Neuron (in vitro differentiated cells): ENCODE results near the gene COBL.

Experiments
- H2AFZ ChIP-seq: one replicate; pipeline ENCODE4 v1.6.1; 2013; ENCODE audit warnings: low read depth, mild to moderate bottlenecking, inconsistent platforms, low read length, moderate library complexity
- H3K27me3 ChIP-seq: one replicate; pipeline ENCODE4 v1.6.1; 2013; ENCODE audit warnings: low read length; ENCODE audit not compliant: insufficient read depth
- H3K36me3 ChIP-seq: one replicate; pipeline ENCODE4 v1.6.1; 2013; ENCODE audit warnings: low read length; ENCODE audit not compliant: insufficient read depth
- H3K4me1 ChIP-seq: one replicate; pipeline ENCODE4 v1.6.1; 2013; ENCODE audit warnings: low read length; ENCODE audit not compliant: insufficient read depth
- H3K4me3 ChIP-seq: 2 replicates; pipeline ENCODE4 v1.5.1; 2013; ENCODE audit warnings: mild to moderate bottlenecking, low read length, moderate library complexity
- H3K9me3 ChIP-seq: one replicate; pipeline ENCODE4 v1.6.1; 2013; ENCODE audit warnings: low read length

COBL gene

DNA sequence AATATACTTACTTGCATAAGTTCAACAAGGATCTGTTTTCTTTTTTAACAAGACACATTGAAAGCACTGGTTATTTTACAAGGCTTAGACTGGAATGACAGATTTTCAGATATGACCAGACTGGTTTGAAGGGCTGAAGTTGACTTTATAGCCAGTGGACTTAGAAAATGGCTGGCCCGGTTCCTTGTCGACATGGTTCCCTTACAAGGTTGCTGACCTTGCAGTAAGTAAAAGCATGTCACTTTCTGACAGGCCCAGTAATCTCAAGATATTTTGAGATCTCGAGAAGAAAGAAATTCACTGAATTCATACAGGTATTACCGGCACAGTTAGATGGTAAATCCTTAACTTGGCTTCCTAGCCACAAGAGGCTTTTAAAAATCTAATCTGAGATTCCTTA is 136.5 kb downstream of the COBL start:
- Histone ChIP-seq H3K36me3 (no peaks in the 10 kb centered on the region), H3K4me1 (no peaks in the 10 kb centered on the region), H2AFZ (no peak overlapping the region), H3K9me3 (no peaks in the 10 kb centered on the region), H3K27me3 (no peaks in the 10 kb centered on the region), H3K4me3 (no peak overlapping the region)

DNA sequence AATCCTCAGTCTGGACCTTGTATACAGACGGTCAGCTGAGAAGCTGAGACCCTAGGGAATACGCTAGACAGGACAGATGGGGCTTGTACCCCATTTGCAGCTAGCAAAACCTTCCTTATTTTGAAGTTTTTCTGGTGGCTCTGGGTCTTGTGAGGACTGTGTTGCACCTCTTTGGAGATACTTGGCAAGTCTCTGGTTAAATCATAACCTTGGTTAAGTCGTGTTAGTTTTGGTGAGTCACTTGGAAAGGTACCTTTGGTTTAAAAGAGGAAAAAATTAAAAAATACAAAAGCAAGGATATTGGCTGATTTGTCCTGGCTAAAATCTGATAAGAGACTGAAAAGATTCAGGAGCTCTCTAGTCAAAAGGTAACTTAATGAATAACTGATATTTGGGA is 140.6 kb downstream of the COBL start:
- Histone ChIP-seq H3K27me3 (no peaks in the 10 kb centered on the region), H2AFZ (no peak overlapping the region), H3K36me3 (no peaks in the 10 kb centered on the region), H3K4me3 (no peak overlapping the region), H3K4me1 (no peaks in the 10 kb centered on the region), H3K9me3 (no peaks in the 10 kb centered on the region)

DNA sequence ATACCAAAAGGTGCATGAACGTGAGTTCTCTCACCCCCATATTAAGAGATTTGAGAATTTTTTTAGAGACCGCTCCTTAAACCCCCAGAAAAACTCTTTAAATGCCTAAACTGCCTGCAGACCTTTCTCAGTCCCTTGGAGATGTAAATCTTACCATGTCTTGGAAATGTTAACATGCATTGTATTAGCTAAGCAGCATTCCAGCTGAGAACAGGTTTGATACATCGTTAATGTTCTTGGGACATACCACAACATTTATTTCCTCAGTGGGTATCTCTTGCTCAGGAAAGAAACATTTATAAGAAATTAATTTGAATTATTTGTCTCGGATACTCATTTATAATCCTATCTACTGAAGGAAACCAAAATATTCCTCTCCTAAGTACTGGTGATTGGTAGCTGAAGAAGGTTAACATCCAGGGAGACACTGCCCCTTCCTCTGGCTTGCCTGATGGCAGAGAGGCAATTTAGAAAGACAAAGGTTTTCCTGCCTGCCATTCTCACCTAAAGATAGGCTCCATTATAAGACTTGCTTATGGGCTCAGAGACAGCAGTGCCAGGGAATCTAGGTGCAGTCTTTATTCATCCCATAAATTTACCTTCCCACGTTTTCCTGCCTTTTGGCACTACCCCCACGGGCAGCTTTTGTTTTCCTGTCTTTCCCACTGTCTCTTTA is 141.2 kb downstream of the COBL start:
- Histone ChIP-seq H3K36me3 (no peaks in the 10 kb centered on the region), H2AFZ (no peak overlapping the region), H3K27me3 (no peaks in the 10 kb centered on the region), H3K4me1 (no peaks in the 10 kb centered on the region), H3K4me3 (no peak overlapping the region), H3K9me3 (no peaks in the 10 kb centered on the region)

DNA sequence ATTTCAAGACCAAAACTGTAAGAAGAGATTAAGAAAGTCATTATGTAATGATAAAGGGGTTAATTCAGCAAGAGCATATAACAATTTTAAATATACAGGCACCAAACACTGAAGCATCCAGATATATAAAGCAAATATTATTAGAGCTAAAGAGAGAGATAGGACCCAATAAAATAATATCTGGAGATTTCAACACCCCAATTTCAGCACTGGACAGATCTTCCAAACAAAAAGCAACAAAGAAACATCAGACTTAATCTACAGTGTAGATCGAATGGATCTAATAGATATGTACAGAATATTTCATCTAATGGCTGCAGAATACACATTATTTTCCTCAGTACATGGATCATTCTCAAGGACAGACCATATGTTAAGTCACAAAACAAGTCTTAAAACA is 151.3 kb downstream of the COBL start:
- H3K36me3 ChIP-seq: no peaks in the 10 kb centered on the region
- H3K27me3 ChIP-seq: no peaks in the 10 kb centered on the region
- H3K4me1 ChIP-seq: peaks cover 2% of the 10 kb centered on the region
- H3K4me3 ChIP-seq: no peak overlapping the region
- H3K9me3 ChIP-seq: no peaks in the 10 kb centered on the region
- H2AFZ ChIP-seq: no peak overlapping the region

DNA sequence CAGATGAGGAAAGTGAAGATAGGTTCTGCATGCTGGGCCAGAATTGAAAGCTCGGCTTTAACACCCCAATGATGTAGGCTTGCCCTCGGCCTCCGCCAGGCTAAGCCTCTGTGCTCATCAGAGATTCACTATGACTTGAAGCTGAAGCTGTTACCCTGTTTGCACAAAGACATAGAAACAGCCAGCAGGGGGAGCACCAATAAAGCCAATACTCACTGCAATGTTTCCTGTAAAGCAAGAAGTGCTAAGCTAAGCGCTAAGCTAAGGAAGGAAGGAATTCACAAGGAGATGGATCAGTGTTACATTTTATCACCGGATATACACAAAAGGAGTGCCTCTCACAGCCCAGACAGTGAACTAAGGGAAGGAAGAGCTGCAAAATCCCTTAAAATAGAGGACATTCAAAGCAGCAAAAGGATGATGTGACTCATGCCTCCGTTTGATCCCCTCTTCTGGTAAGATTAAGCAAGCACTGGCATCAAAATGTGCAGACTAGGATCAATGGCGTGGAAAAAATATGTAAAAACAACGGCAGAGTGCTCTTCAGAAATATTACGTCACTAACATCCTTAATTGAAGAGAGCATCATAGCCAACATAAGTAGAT is 153.8 kb downstream of the COBL start:
- Histone ChIP-seq H3K9me3 (no peaks in the 10 kb centered on the region), H3K4me3 (no peak overlapping the region), H2AFZ (no peak overlapping the region), H3K4me1 (peaks cover 2% of the 10 kb centered on the region), H3K27me3 (no peaks in the 10 kb centered on the region), H3K36me3 (no peaks in the 10 kb centered on the region)

DNA sequence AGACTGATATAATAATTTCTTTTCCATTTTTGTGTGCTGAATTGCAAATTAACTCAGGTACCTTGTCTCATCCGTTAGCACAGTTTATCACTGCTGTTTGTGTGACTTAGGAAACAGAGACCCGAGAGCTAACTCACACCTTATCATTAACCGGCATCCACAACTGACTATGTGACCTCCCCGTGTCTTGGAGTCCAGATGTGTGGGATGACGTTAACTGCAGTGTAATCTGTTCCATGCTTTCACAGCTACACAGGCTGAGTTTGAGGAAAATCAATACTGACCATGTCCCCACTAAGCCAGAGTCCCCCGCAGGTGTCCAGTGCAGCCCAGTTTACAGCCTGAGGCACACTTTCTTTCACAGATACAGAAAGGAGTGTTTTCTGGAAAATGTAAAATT is 154.7 kb downstream of the COBL start:
- Histone ChIP-seq H3K4me1 (peaks cover 2% of the 10 kb centered on the region), H3K36me3 (no peaks in the 10 kb centered on the region), H3K4me3 (no peak overlapping the region), H3K9me3 (no peaks in the 10 kb centered on the region), H2AFZ (no peak overlapping the region), H3K27me3 (no peaks in the 10 kb centered on the region)

DNA sequence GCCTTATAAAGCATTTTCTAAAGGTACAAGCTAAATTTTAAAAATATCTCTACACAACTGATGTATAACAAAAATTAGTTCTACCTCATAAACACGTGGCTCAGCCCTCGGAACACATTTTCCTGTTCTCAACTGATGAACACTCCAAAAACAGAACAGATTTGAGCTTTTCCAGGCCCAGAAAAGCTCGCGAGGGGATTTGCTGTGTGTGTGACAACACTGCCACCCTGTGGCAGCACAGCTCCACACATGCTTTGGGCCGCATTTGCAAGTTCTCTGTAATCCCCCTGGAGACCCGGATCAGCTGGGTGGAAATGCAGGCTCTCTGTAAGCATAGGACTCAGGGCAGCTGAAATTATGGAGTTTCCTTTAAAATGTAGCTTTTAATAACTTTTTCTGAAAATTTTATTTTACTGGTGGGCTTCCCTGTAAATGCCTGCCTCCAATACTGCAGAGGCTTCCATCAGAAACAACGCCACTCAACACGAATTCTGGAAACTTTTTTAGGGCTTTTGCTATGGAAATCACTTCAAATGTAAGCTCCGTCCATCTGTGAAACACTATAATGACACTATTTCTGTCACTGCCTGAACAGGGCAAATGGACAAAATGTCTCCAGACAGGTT is 155.5 kb downstream of the COBL start:
- no peak overlapping the region for H3K4me3 ChIP-seq
- H3K4me1 ChIP-seq: peaks cover 2% of the 10 kb centered on the region
- H2AFZ ChIP-seq: no peak overlapping the region
- no peaks in the 10 kb centered on the region for H3K36me3 ChIP-seq
- H3K9me3 ChIP-seq: no peaks in the 10 kb centered on the region
- no peaks in the 10 kb centered on the region for H3K27me3 ChIP-seq

DNA sequence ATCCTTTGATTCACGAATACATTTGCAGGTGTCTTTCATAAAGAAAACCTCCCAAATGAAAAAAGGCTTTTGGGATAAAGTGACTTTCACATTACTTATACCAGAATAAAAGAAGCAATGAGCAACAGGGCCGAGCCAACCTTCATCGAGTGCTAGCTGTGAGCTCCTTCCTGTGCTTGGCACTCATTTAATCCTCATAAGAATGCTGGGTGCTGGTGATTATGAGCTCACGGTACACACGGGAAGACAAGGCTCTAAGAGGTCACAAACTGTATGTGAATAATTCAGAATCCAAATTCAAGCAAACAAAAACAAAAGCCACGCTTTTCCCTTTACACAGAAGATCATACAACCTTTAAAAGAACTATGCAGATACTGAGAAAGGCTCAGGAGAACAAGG is 156.2 kb downstream of the COBL start:
- no peaks in the 10 kb centered on the region for H3K36me3 ChIP-seq
- H3K4me1 ChIP-seq: peaks cover 2% of the 10 kb centered on the region
- no peaks in the 10 kb centered on the region for H3K27me3 ChIP-seq
- H3K9me3 ChIP-seq: no peaks in the 10 kb centered on the region
- no peak overlapping the region for H2AFZ ChIP-seq
- H3K4me3 ChIP-seq: no peak overlapping the region

DNA sequence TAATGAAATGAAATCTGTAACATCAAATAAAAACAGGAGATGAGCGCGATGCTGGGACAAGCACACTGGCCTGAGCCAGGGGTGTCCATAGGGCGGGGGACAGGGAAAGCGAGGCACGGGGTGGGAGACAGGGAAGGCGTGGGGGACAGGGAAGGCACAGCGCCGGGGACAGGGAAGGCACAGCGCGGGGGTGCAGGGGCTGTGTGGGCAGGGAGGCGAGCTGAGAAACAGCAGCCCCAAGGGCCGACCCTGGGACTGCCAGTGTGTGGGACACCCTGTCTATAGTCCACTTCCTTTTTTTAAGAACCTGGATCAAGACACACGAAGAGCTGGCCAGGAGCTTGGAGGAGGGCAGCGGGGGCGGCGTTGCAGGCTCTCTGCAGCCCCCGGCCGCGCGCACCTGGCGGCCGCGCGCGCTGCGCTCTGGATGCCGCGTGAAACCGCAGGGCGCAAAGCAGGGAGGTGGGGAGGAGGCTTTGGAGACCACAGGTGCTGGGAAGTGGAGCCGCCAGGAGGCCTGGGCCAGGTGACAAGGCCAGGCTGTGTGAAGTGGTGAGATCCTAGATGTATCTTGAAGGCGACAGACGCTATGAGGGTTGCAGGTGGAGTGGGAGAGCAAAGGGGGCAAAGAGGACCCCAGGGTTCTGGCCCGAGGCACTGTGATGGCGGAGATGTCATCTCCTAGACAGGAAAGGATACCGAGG is 157.7 kb downstream of the COBL start:
- Histone ChIP-seq H3K9me3 (no peaks in the 10 kb centered on the region), H3K27me3 (no peaks in the 10 kb centered on the region), H2AFZ (no peak overlapping the region), H3K4me1 (peaks cover 2% of the 10 kb centered on the region), H3K4me3 (no peak overlapping the region), H3K36me3 (no peaks in the 10 kb centered on the region)

DNA sequence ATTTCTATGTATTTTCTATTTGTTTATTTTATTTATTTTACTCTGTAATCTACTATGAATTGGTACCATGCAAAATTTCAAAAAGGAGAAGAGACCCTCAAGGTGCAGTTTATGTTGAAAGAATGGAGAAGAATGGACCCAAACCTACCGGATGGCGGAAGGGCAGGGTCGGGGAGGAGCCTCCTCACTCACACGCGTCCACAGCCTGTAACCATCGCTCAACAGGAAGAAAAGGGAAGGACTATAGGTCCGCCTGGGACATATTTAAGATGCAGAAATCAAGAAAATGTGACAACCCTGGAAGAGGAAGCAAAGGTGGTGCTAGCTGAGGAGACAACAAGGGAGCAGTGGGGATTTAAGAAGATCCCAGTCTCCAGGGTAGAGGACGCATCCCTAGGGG is 158.4 kb downstream of the COBL start:
- no peaks in the 10 kb centered on the region for H3K27me3 ChIP-seq
- no peak overlapping the region for H2AFZ ChIP-seq
- no peak overlapping the region for H3K4me3 ChIP-seq
- no peaks in the 10 kb centered on the region for H3K36me3 ChIP-seq
- peaks cover 2% of the 10 kb centered on the region for H3K4me1 ChIP-seq
- H3K9me3 ChIP-seq: no peaks in the 10 kb centered on the region

DNA sequence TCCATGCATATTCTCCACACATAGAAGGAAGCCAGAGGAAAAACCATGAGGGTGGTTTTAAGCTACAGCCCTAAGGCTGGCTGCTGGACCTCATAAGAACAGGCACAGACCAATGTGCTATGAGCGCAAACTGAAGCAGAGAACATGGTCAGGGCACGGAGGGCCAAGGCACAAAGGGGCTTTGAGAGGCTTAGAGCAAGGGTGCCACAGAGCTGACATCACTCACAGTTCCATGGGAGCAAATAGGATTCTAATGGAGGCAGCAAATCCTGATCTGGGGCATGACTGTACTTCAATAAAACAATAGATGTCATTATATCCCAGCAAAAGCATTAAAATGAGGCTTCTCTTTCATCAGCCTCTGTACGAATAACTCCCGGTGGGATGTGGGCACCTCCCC is 162.4 kb downstream of the COBL start:
- Histone ChIP-seq H3K36me3 (no peaks in the 10 kb centered on the region), H3K4me1 (no peaks in the 10 kb centered on the region), H3K9me3 (no peaks in the 10 kb centered on the region)

DNA sequence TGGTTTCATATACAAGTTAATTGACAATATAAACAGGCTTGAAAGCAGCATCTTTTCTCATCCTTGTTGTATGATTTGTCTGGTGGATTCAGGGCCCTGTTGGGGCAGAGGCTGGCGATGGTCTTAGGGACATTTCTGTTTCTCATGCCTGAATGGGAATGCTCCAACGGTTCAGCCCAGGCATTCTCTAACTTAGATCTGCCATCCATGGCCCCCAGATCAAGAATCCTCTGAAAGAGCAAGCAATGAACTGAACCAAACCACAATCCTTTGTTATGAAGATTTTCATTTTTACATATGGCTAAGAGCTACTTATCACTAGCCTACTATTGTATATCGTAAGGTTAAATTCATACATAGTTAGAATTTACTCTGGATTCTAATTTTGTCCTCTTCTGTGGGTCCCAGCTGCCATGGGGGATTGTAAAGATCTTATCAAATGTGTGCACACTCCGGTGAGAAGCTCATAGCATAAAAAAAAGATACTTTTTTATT is 163.9 kb downstream of the COBL start:
- Histone ChIP-seq H2AFZ (no peak overlapping the region), H3K36me3 (no peaks in the 10 kb centered on the region), H3K27me3 (no peaks in the 10 kb centered on the region), H3K4me3 (no peak overlapping the region), H3K4me1 (no peaks in the 10 kb centered on the region), H3K9me3 (no peaks in the 10 kb centered on the region)

More for the DNA sequence above, 162.4 kb downstream of the COBL start:
- Histone ChIP-seq H2AFZ (no peak overlapping the region), H3K27me3 (no peaks in the 10 kb centered on the region), H3K4me3 (no peak overlapping the region)

DNA sequence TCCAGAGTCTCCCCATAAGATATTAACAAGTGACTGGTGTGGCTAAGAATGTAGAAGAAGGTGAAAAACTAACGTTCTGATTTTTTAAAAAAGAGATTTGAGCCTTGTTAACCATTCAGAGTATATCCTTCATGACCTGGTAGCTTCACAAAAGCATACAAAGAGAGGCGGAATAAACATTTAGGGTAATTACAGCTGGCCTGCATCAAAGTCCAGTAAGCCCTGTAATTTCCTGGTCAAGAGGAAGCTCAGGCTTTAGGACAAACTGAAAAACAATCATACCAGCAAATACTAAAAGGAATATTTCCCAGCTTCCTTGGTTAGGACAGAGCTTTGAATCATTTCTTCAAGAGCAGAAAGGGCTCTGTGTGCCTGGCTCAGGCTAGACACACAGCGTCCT is 165.2 kb downstream of the COBL start:
- Histone ChIP-seq H3K4me1 (no peaks in the 10 kb centered on the region), H3K9me3 (no peaks in the 10 kb centered on the region), H3K27me3 (no peaks in the 10 kb centered on the region), H2AFZ (no peak overlapping the region), H3K36me3 (no peaks in the 10 kb centered on the region), H3K4me3 (no peak overlapping the region)
